OCI-LY3 (cell line): Measurements from ENCODE around the gene NR4A1.

Source experiments
- EZH2phosphoT487 ChIP-seq: fragments of 200-600 bp; shearing (Covaris generic); IDR thresholded peaks from 2 replicates; pipeline ENCODE4 v1.6.1; 2018; ENCODE audit warnings: antibody characterized with exemption, mixed run types, low read depth
- TF ChIP-seq, protein P1 (sequence below): fragments of 200-600, 300-600 bp; sonication (generic); IDR thresholded peaks from 2 replicates; pipeline ENCODE4 v1.5.1; 2014; ENCODE audit warnings: antibody characterized with exemption, low read length, low read depth

DNA sequence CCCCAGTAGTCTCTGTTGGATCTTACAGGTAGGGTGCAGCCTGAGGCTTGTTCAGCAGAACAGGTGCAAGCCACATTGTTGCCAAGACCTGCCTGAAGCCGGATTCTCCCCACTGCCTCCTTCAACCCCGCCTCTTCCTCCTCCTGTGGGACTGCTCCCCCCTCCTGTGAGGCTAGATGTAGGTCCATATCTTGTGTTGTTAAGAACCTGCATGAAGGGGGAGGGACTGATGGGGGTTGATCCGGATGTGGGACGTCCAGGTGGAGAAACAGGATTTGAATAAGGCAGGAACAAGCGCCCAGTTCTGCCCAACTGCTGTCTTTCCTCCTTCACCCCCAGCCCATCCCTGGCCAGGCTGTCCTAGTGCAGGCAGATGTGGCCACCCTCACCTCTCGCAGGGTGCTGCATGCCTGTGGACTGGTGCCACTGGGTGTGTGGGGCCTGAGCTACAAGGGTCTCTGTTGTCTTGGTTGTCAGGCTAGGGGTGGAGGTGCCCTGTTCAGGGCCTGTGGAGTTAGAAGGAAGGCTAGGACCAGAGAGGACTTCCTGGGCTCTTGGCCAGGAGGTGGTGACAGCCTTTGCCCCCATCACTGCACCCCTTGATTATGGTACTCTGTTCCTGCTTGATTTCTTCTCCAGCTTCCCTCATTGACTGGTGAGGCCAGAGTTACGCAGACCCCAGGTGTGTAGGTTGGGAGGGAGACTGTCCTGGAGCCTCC lies 1.4 kb downstream of the NR4A1 start:
- TF ChIP-seq, protein P1, sequence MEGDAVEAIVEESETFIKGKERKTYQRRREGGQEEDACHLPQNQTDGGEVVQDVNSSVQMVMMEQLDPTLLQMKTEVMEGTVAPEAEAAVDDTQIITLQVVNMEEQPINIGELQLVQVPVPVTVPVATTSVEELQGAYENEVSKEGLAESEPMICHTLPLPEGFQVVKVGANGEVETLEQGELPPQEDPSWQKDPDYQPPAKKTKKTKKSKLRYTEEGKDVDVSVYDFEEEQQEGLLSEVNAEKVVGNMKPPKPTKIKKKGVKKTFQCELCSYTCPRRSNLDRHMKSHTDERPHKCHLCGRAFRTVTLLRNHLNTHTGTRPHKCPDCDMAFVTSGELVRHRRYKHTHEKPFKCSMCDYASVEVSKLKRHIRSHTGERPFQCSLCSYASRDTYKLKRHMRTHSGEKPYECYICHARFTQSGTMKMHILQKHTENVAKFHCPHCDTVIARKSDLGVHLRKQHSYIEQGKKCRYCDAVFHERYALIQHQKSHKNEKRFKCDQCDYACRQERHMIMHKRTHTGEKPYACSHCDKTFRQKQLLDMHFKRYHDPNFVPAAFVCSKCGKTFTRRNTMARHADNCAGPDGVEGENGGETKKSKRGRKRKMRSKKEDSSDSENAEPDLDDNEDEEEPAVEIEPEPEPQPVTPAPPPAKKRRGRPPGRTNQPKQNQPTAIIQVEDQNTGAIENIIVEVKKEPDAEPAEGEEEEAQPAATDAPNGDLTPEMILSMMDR, result no peak
- no peak for TF ChIP-seq EZH2phosphoT487
